Measurements from ENCODE around the gene CBX7. TPM values are rescaled to one million over a fixed set of nuclear protein-coding genes. Genes with fewer than 3 reads are reported as not detected.

Gene CBX7
- total and polyA plus RNA-seq, 2 of the 4 experiments (the other 2 are of a cell fraction) = 0.90 to 3.6 TPM

DNA sequence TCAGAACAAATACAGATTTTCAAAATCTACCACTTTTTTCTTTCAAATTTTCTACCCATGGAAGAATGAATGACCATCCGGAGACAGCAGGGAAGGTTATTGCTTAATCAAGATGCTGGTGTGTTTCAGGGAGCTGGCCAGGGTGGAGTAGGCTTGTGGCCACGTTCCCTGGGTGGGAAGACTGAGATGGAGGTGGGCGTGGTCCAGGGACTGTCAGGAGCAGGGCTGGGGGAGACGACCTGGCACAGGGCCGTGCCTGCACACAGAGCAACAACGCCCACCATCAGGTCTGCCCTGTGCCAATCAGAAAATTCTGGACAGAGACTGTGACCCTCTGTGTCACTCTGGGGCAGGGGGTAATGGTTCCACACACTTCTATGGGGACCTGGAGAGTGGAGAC, 62.6 kb downstream of the CBX7 start:
- ChIA-PET POLR2A (ENCODE audit: unreplicated experiment) (no interaction called here), CTCF (no interaction called here)
- no peak overlapping the region for H3K4me2 ChIP-seq (ENCODE audit: low read depth, low read length)
- H3K79me1 ChIP-seq (ENCODE audit: low read depth in 1 of 2, low read length in 2 of 2) = no peaks in the 10 kb centered on the region
- no peak overlapping the region for H2BK5ac ChIP-seq (ENCODE audit: low read depth, low read length, poor library complexity, severe bottlenecking)
- H2BK120ac ChIP-seq (ENCODE audit: low read depth, low read length) = no peak overlapping the region
- TF ChIP-seq MAFK (IDR thresholded peaks at IDR 0.05; ENCODE audit: low read depth, low read length) (no peak), FOS (IDR thresholded peaks at IDR 0.05; ENCODE audit: low read depth, low read length) (no peak), SMC3 (IDR thresholded peaks at IDR 0.05; ENCODE audit: low read depth, low read length) (no peak), CEBPB (IDR thresholded peaks at IDR 0.05; ENCODE audit: low read depth, low read length) (peak; percentile 57; the same call in 1 of the 2 replicates), USF2 (IDR thresholded peaks at IDR 0.05; ENCODE audit: low read depth, low read length) (no peak), CHD1 (IDR thresholded peaks at IDR 0.05; ENCODE audit: low read depth, low read length) (no peak), RCOR1 (IDR thresholded peaks at IDR 0.05; ENCODE audit: insufficient replicate concordance, low read length) (no peak), MAZ (IDR thresholded peaks at IDR 0.05; ENCODE audit: borderline replicate concordance, low read depth, low read length) (no peak)
- H2BK15ac ChIP-seq (ENCODE audit: low read depth, low read length) = no peak overlapping the region
- H4K91ac ChIP-seq (ENCODE audit: insufficient read depth, low read depth, low read length) = no peak overlapping the region
- in situ Hi-C loops (cut with MboI; ENCODE audit: low sequenced_read_pairs) = no loop called here
- no peak overlapping the region for H4K8ac ChIP-seq (ENCODE audit: low read depth in 2 of 2, low read length in 2 of 2)
- H2BK20ac ChIP-seq (ENCODE audit: low read depth, low read length) = no peak overlapping the region
- no peak overlapping the region for H4K5ac ChIP-seq (ENCODE audit: low read depth, low read length)
- H3K23ac ChIP-seq (ENCODE audit: low read depth, low read length) = no peak overlapping the region
- ATAC-seq (ENCODE audit: low read depth) (no peak), DNase-seq (no peak)
- no peaks in the 10 kb centered on the region for H3K9me3 ChIP-seq (ENCODE audit: control insufficient read depth, insufficient read depth, low read length)
- no TSS peak for BruUV-seq (replicated peaks)
- 60% methylated on average over 3 of the region's 6 CpGs; no CpG with 5 or more reads in 1 of the 2 experiments for WGBS, 2 experiments (ENCODE audit: extremely low coverage in 2 of 2, insufficient read length in 1 of 2)
- H3K9ac ChIP-seq (ENCODE audit: low read depth, low read length) = no peak overlapping the region
- no peak overlapping the region for H2AK9ac ChIP-seq (replicated peaks; ENCODE audit: low read depth, low read length, poor library complexity)
- H3K14ac ChIP-seq (replicated peaks; ENCODE audit: low read depth, low read length) = no peak overlapping the region
- H3K9me1 ChIP-seq (ENCODE audit: insufficient read depth, low read length) = no peaks in the 10 kb centered on the region
- H3K27ac ChIP-seq (ENCODE audit: insufficient read depth, low read length) = no peak overlapping the region
- peaks cover 38% of the 10 kb centered on the region for H3K27me3 ChIP-seq (ENCODE audit: control insufficient read depth, insufficient read depth, low read length)
- no peak overlapping the region for H3K4ac ChIP-seq (ENCODE audit: low read depth, low read length)
- H2AK5ac ChIP-seq (ENCODE audit: low read depth, low read length) = no peak overlapping the region
- H3K56ac ChIP-seq (ENCODE audit: extremely low read depth, insufficient read depth, low read length) = no peak overlapping the region
- H2AFZ ChIP-seq (replicated peaks; ENCODE audit: low read length, poor library complexity) = no peak overlapping the region
- H3K36me3 ChIP-seq (ENCODE audit: control insufficient read depth, insufficient read depth, low read length) = no peaks in the 10 kb centered on the region
- H3K4me1 ChIP-seq (ENCODE audit: control insufficient read depth, insufficient read depth, low read length) = peaks cover 3% of the 10 kb centered on the region; the same call in 1 of the 2 replicates
- no peaks in the 10 kb centered on the region for H4K20me1 ChIP-seq (ENCODE audit: insufficient read depth, low read length)
- no peak overlapping the region for H3K4me3 ChIP-seq (ENCODE audit: insufficient read depth, low read depth, low read length)
- H3K18ac ChIP-seq (ENCODE audit: low read depth, low read length) = no peak overlapping the region
- dilution Hi-C loops (cut with HindIII; ENCODE audit: low sequenced_read_pairs, unreplicated experiment) = no loop called here
- intact Hi-C loops (cut with micrococcal nuclease) = no loop called here

Measured in IMR-90 (cell line).